Measurements from ENCODE around the gene PPP1R12A.

DNA sequence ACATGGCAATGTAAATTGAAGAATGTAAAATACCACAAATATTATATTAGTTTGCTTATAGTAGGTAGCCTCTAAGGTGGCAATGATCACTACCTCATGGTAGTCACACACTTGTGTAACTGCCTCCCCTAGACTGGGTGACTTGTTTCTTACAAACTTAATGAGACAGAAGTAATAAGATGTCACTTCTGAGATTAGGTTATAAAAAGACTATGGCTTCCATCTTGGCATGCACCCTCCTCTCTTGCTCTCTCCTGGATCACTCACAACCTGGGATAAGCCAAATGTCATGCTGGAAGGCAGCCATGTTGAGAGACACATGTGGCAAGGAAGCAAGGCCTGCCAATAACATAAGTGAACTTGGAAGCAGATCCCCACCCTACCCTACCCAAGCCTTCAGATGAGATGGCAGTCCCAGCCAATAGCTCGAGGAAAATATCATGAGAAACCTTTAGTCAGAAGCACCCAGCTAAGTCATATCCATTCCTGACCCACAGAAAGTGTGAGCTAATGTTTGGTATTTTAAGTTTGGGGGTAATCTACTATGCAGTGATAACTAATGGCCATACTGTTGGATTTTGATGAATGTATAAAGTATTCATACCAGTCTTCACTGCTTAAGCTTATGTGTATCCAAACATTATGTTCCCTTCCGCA lies 43.3 kb downstream of the PPP1R12A start:
- TF ChIP-seq, protein P1, sequence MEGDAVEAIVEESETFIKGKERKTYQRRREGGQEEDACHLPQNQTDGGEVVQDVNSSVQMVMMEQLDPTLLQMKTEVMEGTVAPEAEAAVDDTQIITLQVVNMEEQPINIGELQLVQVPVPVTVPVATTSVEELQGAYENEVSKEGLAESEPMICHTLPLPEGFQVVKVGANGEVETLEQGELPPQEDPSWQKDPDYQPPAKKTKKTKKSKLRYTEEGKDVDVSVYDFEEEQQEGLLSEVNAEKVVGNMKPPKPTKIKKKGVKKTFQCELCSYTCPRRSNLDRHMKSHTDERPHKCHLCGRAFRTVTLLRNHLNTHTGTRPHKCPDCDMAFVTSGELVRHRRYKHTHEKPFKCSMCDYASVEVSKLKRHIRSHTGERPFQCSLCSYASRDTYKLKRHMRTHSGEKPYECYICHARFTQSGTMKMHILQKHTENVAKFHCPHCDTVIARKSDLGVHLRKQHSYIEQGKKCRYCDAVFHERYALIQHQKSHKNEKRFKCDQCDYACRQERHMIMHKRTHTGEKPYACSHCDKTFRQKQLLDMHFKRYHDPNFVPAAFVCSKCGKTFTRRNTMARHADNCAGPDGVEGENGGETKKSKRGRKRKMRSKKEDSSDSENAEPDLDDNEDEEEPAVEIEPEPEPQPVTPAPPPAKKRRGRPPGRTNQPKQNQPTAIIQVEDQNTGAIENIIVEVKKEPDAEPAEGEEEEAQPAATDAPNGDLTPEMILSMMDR (conservative IDR thresholded peaks at IDR 0.05), result no peak
- TF ChIP-seq ZFX (IDR thresholded peaks at IDR 0.05), result no peak

All from C4-2B (cell line).